Upper lobe of left lung (tissue), 4 donors: ENCODE results near the gene MOG.

Experiments used
- EP300 ChIP-seq, 4 donors: sonication (generic); formaldehyde crosslinking; IDR thresholded peaks; one replicate each; pipeline ENCODE4 v1.5.1; 2017; ENCODE audit warnings: antibody characterized with exemption in 4 of 4, control low read depth in 2 of 4
- POLR2A ChIP-seq, 4 donors: fragments of 450-650 bp; IDR thresholded peaks; one replicate each; pipeline ENCODE4 v1.5.1; 2016 to 2017; ENCODE audit warnings: antibody characterized with exemption in 4 of 4, mild to moderate bottlenecking in 2 of 4
- POLR2AphosphoS5 ChIP-seq, 2 donors: sonication (generic); formaldehyde crosslinking; IDR thresholded peaks; one replicate each; pipeline ENCODE4 v1.5.1; 2017; ENCODE audit warnings: antibody characterized with exemption in 2 of 2
- TF ChIP-seq, protein P1 (sequence below), 6 experiments: fragments of 450-650 bp in 4 of 6; fragments of 200-600 bp in 2 of 6; sonication (generic) in 2 of 6; IDR thresholded peaks; one replicate each; pipeline ENCODE4 v1.5.1; 2016 to 2019; ENCODE audit warnings: antibody characterized with exemption in 6 of 6

DNA sequence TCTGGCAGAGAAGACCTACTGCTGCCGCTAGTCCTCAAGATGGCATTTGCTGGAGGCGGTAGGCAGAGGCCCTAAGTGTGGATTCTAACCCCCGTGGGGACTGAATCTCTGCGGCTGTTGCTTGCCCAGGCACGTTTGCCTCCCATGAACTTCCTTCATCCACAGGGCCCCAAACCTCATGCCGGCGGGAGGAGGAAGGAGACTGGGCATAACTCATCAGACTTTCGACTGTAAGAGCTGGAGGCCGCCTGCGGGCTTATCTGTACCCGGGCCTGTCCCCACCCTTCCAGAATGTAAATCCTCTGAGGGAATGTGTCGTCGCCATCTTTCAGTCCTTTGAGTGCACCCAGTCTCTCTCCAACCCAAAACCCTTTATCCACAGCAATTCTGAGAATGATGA, 23.1 kb downstream of the MOG start:
- TF ChIP-seq POLR2A (IDR thresholded peaks at IDR 0.05) (no peak), EP300 (IDR thresholded peaks at IDR 0.05) (no peak), POLR2AphosphoS5 (IDR thresholded peaks at IDR 0.05) (no peak)
- TF ChIP-seq, protein P1, sequence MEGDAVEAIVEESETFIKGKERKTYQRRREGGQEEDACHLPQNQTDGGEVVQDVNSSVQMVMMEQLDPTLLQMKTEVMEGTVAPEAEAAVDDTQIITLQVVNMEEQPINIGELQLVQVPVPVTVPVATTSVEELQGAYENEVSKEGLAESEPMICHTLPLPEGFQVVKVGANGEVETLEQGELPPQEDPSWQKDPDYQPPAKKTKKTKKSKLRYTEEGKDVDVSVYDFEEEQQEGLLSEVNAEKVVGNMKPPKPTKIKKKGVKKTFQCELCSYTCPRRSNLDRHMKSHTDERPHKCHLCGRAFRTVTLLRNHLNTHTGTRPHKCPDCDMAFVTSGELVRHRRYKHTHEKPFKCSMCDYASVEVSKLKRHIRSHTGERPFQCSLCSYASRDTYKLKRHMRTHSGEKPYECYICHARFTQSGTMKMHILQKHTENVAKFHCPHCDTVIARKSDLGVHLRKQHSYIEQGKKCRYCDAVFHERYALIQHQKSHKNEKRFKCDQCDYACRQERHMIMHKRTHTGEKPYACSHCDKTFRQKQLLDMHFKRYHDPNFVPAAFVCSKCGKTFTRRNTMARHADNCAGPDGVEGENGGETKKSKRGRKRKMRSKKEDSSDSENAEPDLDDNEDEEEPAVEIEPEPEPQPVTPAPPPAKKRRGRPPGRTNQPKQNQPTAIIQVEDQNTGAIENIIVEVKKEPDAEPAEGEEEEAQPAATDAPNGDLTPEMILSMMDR (IDR thresholded peaks at IDR 0.05), result no peak
